Hepatocyte (in vitro differentiated cells): ENCODE results near the gene SENP1. TPM values are rescaled to one million over a fixed set of nuclear protein-coding genes. Genes with fewer than 3 reads are reported as not detected.

Experiments used
- DNase-seq: peaks from one replicate; pipeline ENCODE4 v3.0.0-alpha.2; 2016; ENCODE audit warnings: low spot score
- H2AFZ ChIP-seq: fragments of 200-600 bp; sonication (generic); 2 replicates; pipeline ENCODE4 v1.6.0; 2016; ENCODE audit warnings: antibody characterized with exemption, mild to moderate bottlenecking
- H3K27ac ChIP-seq: fragments of 200-600 bp; sonication (generic); 2 replicates; pipeline ENCODE4 v1.5.1; 2016; ENCODE audit warnings: mild to moderate bottlenecking
- H3K27me3 ChIP-seq: fragments of 200-600 bp; sonication (generic); 2 replicates; pipeline ENCODE4 v1.6.1; 2016
- H3K36me3 ChIP-seq: fragments of 200-600 bp; sonication (generic); replicated peaks from 2 replicates; pipeline ENCODE4 v1.5.1; 2016; ENCODE audit warnings: low read depth; ENCODE audit not compliant: insufficient read depth
- H3K4me1 ChIP-seq: fragments of 200-600 bp; sonication (generic); 2 replicates; pipeline ENCODE4 v1.5.1; 2016; ENCODE audit warnings: mild to moderate bottlenecking, moderate library complexity; ENCODE audit not compliant: insufficient read depth
- H3K4me2 ChIP-seq: fragments of 200-600 bp; sonication (generic); 2 replicates; pipeline ENCODE4 v1.6.0; 2016
- H3K4me3 ChIP-seq: fragments of 200-600 bp; sonication (generic); 2 replicates; pipeline ENCODE4 v1.5.1; 2016; ENCODE audit warnings: mild to moderate bottlenecking
- H3K79me2 ChIP-seq: fragments of 200-600 bp; sonication (generic); 2 replicates; pipeline ENCODE4 v1.6.0; 2017; ENCODE audit warnings: mild to moderate bottlenecking
- H3K9me2 ChIP-seq: fragments of 200-600 bp; sonication (generic); replicated peaks from 2 replicates; pipeline ENCODE4 v1.6.0; 2017; ENCODE audit warnings: mild to moderate bottlenecking; ENCODE audit not compliant: insufficient read depth
- H3K9me3 ChIP-seq: fragments of 200-600 bp; sonication (generic); 2 replicates; pipeline ENCODE4 v1.5.1; 2016; ENCODE audit warnings: low read depth, mild to moderate bottlenecking
- H4K20me1 ChIP-seq: fragments of 200-600 bp; sonication (generic); 2 replicates; pipeline ENCODE4 v1.6.0; 2016; ENCODE audit warnings: mild to moderate bottlenecking; ENCODE audit not compliant: insufficient read depth, poor library complexity, severe bottlenecking
- EZH2 ChIP-seq: fragments of 200-600 bp; sonication (generic); IDR thresholded peaks from 2 replicates; pipeline ENCODE4 v1.6.1; 2016; ENCODE audit warnings: antibody characterized with exemption, mild to moderate bottlenecking, borderline replicate concordance
- EZH2phosphoT487 ChIP-seq: fragments of 200-600 bp; sonication (generic); IDR thresholded peaks from one replicate; pipeline ENCODE4 v1.6.1; 2018; ENCODE audit warnings: antibody characterized with exemption, mild to moderate bottlenecking, low read depth, moderate library complexity; ENCODE audit not compliant: unreplicated experiment, severe bottlenecking
- WGBS: methylation state at CpG from one replicate; pipeline ENCODE4 v1.1.6; 2016; ENCODE audit warnings: low lambda C conversion rate; ENCODE audit errors: missing lambda C conversion rate; 5-methylcytosine and 5-hydroxymethylcytosine counted together
- polyA plus RNA-seq: library from polyadenylated mRNA; unstranded; fragments of >200 nt; fragmentation: Nextera tagmentation; extraction: Ambion mirVana; gene quantifications from 2 replicates; pipeline ENCODE4 v1.2.1, GENCODE V29; 2016
- total RNA-seq: library from RNA; depleted of rRNA; stranded (reverse); fragments of >200 nt; gene quantifications from 2 replicates; pipeline ENCODE4 v1.2.3, GENCODE V29; 2014
- TF ChIP-seq, protein P1 (sequence below): fragments of 200-600 bp; sonication (generic); IDR thresholded peaks from 2 replicates; pipeline ENCODE4 v1.5.1; 2016; ENCODE audit warnings: antibody characterized with exemption, mild to moderate bottlenecking; ENCODE audit not compliant: poor library complexity

The SENP1 gene
- total and polyA plus RNA-seq, 2 experiments from 2014 or later: 3.9 to 16.9 TPM

- Histone ChIP-seq H3K9me2 (no peaks in the 10 kb centered on the region), H3K4me1 (peaks cover 11% of the 10 kb centered on the region), H3K4me3 (no peak overlapping the region), H3K27me3 (no peaks in the 10 kb centered on the region), H3K36me3 (no peaks in the 10 kb centered on the region), H2AFZ (no peak overlapping the region), H4K20me1 (no peaks in the 10 kb centered on the region), H3K4me2 (no peak overlapping the region), H3K79me2 (peaks cover 2% of the 10 kb centered on the region), H3K9me3 (no peaks in the 10 kb centered on the region), H3K27ac (no peak overlapping the region)
- TF ChIP-seq EZH2: no peak
- no peak for TF ChIP-seq EZH2phosphoT487
- TF ChIP-seq, protein P1, sequence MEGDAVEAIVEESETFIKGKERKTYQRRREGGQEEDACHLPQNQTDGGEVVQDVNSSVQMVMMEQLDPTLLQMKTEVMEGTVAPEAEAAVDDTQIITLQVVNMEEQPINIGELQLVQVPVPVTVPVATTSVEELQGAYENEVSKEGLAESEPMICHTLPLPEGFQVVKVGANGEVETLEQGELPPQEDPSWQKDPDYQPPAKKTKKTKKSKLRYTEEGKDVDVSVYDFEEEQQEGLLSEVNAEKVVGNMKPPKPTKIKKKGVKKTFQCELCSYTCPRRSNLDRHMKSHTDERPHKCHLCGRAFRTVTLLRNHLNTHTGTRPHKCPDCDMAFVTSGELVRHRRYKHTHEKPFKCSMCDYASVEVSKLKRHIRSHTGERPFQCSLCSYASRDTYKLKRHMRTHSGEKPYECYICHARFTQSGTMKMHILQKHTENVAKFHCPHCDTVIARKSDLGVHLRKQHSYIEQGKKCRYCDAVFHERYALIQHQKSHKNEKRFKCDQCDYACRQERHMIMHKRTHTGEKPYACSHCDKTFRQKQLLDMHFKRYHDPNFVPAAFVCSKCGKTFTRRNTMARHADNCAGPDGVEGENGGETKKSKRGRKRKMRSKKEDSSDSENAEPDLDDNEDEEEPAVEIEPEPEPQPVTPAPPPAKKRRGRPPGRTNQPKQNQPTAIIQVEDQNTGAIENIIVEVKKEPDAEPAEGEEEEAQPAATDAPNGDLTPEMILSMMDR: no peak
- no peak for DNase-seq
- WGBS: 90% methylated on average over 1 of the region's 1 CpG
Measured at GRCh38 chr12:48110691-48111311, 4.9 kb upstream of the SENP1 start.

- no peak for DNase-seq
- H3K9me3 ChIP-seq: no peaks in the 10 kb centered on the region
- TF ChIP-seq EZH2phosphoT487 (no peak), EZH2 (no peak)
- TF ChIP-seq, protein P1: no peak
- H3K4me1 ChIP-seq: peaks cover 15% of the 10 kb centered on the region
- no peaks in the 10 kb centered on the region for H4K20me1 ChIP-seq
- H3K27ac ChIP-seq: no peak overlapping the region
- no peaks in the 10 kb centered on the region for H3K27me3 ChIP-seq
- no peaks in the 10 kb centered on the region for H3K9me2 ChIP-seq
- no peak overlapping the region for H3K4me2 ChIP-seq
- H2AFZ ChIP-seq: no peak overlapping the region
- no peak overlapping the region for H3K4me3 ChIP-seq
- peaks cover 11% of the 10 kb centered on the region for H3K79me2 ChIP-seq
- no peaks in the 10 kb centered on the region for H3K36me3 ChIP-seq
Measured at GRCh38 chr12:48109424-48109823, 3.5 kb upstream of the SENP1 start.

- no peaks in the 10 kb centered on the region for H3K36me3 ChIP-seq
- TF ChIP-seq EZH2 (no peak), EZH2phosphoT487 (no peak)
- TF ChIP-seq, protein P1: no peak
- H3K4me2 ChIP-seq: peak overlapping the region; percentile 85
- no peaks in the 10 kb centered on the region for H4K20me1 ChIP-seq
- H3K4me3 ChIP-seq: peak overlapping the region; percentile 62
- H2AFZ ChIP-seq: peak overlapping the region; percentile 90
- H3K9me3 ChIP-seq: no peaks in the 10 kb centered on the region
- H3K27me3 ChIP-seq: no peaks in the 10 kb centered on the region
- H3K9me2 ChIP-seq: no peaks in the 10 kb centered on the region
- peak overlapping the region; percentile 97 for H3K27ac ChIP-seq
- DNase-seq: no peak
- H3K79me2 ChIP-seq: peaks cover 35% of the 10 kb centered on the region
- 77% methylated on average over 5 of the region's 5 CpGs for WGBS
- peaks cover 16% of the 10 kb centered on the region for H3K4me1 ChIP-seq
Measured at GRCh38 chr12:48106681-48107613, 1.1 kb upstream of the SENP1 start.
